PC-9 (cell line): ENCODE measurements around the gene ZNF652. TPM values are rescaled to one million over a fixed set of nuclear protein-coding genes. Genes with fewer than 3 reads are reported as not detected.

Experiments used
- BruUV-seq: library from RNA; stranded (reverse); fragments of 400-500 nt; replicated peaks from 2 replicates; lab custom pipeline; 2021; lab: Mats Ljungman, UMichigan
- CTCF ChIA-PET: fragments of 300-600 bp; sonication (Branson Sonifier 250); formaldehyde crosslinking; loops from one replicate; lab custom pipeline; 2022; ENCODE audit warnings: antibody characterized with exemption; lab: Charles Lee
- POLR2A ChIA-PET: fragments of 300-600 bp; sonication (Branson Sonifier 250); formaldehyde crosslinking; loops from one replicate; lab custom pipeline; 2022; ENCODE audit warnings: antibody characterized with exemption; ENCODE audit not compliant: unreplicated experiment; lab: Charles Lee
- DNase-seq, 2 experiments: peaks; one replicate each; pipeline versions ENCODE4 v3.0.0 to v3.0.0-alpha.2; 2015 to 2022; ENCODE audit warnings: mixed read lengths in 1 of 2
- H2AFZ ChIP-seq: fragments of 200-600 bp; sonication (generic); 2 replicates; pipeline ENCODE4 v1.8.1; 2017; ENCODE audit warnings: antibody characterized with exemption
- H3F3A ChIP-seq: fragments of 200-600 bp; sonication (generic); 2 replicates; pipeline ENCODE4 v1.8.1; 2017; ENCODE audit warnings: antibody characterized with exemption, mild to moderate bottlenecking, low read depth; ENCODE audit not compliant: insufficient read depth
- H3K27ac ChIP-seq: fragments of 200-600 bp; sonication (generic); 2 replicates; pipeline ENCODE4 v1.6.1; 2016; ENCODE audit warnings: mixed run types
- H3K27me3 ChIP-seq: fragments of 200-600 bp; sonication (generic); 2 replicates; pipeline ENCODE4 v1.6.1; 2016; ENCODE audit warnings: low read depth, mixed run types; ENCODE audit not compliant: insufficient read depth
- H3K36me3 ChIP-seq: fragments of 200-600 bp; sonication (generic); 2 replicates; pipeline ENCODE4 v1.6.1; 2016; ENCODE audit warnings: low read depth, mixed run types
- H3K4me1 ChIP-seq: fragments of 200-600 bp; sonication (generic); replicated peaks from 2 replicates; pipeline ENCODE4 v1.6.1; 2016; ENCODE audit warnings: mixed run types; ENCODE audit not compliant: insufficient read depth
- H3K4me2 ChIP-seq: fragments of 200-600 bp; sonication (generic); 2 replicates; pipeline ENCODE4 v1.6.1; 2017; ENCODE audit warnings: mixed run types
- H3K4me3 ChIP-seq: fragments of 200-600 bp; sonication (generic); 2 replicates; pipeline ENCODE4 v1.6.1; 2016; ENCODE audit warnings: mixed run types
- H3K79me2 ChIP-seq: fragments of 200-600 bp; sonication (generic); 2 replicates; pipeline ENCODE4 v1.6.1; 2017; ENCODE audit warnings: low read depth, mixed run types
- H3K9me2 ChIP-seq: fragments of 200-600 bp; sonication (generic); 2 replicates; pipeline ENCODE4 v1.8.1; 2017; ENCODE audit warnings: mild to moderate bottlenecking; ENCODE audit not compliant: insufficient read depth
- H3K9me3 ChIP-seq: fragments of 200-600 bp; sonication (generic); 2 replicates; pipeline ENCODE4 v1.8.1; 2016; ENCODE audit warnings: low read depth; ENCODE audit not compliant: insufficient read depth
- H4K20me1 ChIP-seq: fragments of 200-600 bp; sonication (generic); 2 replicates; pipeline ENCODE4 v1.8.1; 2017; ENCODE audit not compliant: insufficient read depth
- EZH2 ChIP-seq: fragments of 200-600 bp; sonication (generic); IDR thresholded peaks from 2 replicates; pipeline ENCODE4 v1.8.0; 2017; ENCODE audit warnings: antibody characterized with exemption, low read depth
- intact Hi-C: fragments of 100-400 bp; cut with micrococcal nuclease; formaldehyde crosslinking; loops from one replicate; pipeline ENCODE4 v1.10.0; 2022; ENCODE audit not compliant: unreplicated experiment
- total RNA-seq: library from RNA; stranded (reverse); gene quantifications from 2 replicates; pipeline ENCODE4 v1.2.3, GENCODE V29; 2021
- TF ChIP-seq, protein P1 (sequence below): fragments of 200-600 bp; sonication (generic); conservative IDR thresholded peaks from 2 replicates; pipeline ENCODE4 v1.6.1; 2017; ENCODE audit warnings: mixed run types, antibody characterized with exemption, mild to moderate bottlenecking, moderate library complexity

ZNF652 gene
- total RNA-seq, 1 experiment from 2014 or later, result 49.8 TPM

DNA sequence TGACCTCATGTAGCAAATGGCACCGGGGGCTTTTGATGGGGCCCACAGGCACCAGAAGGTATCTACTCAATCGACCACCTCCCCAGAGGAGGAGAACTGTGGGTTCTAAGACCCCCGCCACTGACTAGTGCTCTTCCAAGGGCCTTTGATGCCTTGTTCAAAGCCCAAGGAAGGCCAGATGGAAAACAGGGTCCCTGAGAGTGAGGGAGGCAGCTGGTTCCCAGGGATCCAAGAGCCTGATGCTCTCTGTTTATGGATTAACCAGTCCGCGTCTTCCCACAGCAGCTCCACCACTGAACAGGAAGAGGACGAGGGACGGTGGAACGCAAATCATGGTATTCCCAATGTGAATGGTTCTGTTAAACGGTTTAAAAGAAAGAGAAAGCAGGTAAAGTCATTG is 45.0 kb upstream of the ZNF652 start:
- intact Hi-C loops, result no loop called here

DNA sequence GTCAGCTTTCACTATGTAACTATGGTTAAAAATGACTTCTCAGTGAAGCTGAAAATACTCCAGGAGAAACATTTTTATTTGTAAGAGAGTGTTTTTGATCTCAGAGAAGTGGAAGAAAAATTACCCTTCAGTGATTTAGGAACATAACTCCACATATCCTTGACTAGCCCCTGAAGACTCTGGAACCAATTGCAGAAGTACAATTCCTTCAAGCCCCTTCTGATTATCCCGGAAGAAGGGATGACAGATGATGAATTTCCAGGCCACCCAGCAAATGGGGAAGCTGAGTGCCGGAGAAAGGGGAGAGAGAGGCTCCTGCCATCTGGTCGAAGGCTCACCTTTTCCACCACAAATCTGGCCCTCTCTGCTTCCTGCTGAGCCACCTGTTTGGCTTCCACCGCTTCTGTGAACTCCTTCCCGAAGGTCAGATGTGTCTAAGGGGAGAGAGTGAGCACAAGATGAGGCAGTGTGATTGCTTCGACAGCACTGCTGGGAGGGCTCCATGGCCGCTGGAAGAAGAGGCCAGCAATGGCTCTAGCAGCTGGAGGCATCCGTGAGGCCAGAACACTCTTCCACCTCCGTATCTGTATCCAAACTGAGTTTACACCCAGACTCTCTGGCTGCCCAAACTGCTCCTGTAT is 44.5 kb upstream of the ZNF652 start:
- H4K20me1 ChIP-seq, result peaks cover 11% of the 10 kb centered on the region
- intact Hi-C loops, result no loop called here
- ChIA-PET CTCF (no interaction called here), POLR2A (no interaction called here)
- H3K27me3 ChIP-seq, result no peaks in the 10 kb centered on the region
- no peaks in the 10 kb centered on the region for H3K9me3 ChIP-seq
- no TSS peak for BruUV-seq
- no peaks in the 10 kb centered on the region for H3K79me2 ChIP-seq
- no peak overlapping the region for H3K27ac ChIP-seq
- H2AFZ ChIP-seq, result no peak overlapping the region
- H3F3A ChIP-seq, result peaks cover 9% of the 10 kb centered on the region
- H3K4me3 ChIP-seq, result no peak overlapping the region
- H3K36me3 ChIP-seq, result peaks cover 25% of the 10 kb centered on the region
- DNase-seq, result no peak
- TF ChIP-seq, protein P1, sequence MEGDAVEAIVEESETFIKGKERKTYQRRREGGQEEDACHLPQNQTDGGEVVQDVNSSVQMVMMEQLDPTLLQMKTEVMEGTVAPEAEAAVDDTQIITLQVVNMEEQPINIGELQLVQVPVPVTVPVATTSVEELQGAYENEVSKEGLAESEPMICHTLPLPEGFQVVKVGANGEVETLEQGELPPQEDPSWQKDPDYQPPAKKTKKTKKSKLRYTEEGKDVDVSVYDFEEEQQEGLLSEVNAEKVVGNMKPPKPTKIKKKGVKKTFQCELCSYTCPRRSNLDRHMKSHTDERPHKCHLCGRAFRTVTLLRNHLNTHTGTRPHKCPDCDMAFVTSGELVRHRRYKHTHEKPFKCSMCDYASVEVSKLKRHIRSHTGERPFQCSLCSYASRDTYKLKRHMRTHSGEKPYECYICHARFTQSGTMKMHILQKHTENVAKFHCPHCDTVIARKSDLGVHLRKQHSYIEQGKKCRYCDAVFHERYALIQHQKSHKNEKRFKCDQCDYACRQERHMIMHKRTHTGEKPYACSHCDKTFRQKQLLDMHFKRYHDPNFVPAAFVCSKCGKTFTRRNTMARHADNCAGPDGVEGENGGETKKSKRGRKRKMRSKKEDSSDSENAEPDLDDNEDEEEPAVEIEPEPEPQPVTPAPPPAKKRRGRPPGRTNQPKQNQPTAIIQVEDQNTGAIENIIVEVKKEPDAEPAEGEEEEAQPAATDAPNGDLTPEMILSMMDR, result no peak
- no peak for TF ChIP-seq EZH2
- H3K9me2 ChIP-seq, result no peaks in the 10 kb centered on the region
- no peak overlapping the region for H3K4me2 ChIP-seq
- H3K4me1 ChIP-seq, result no peaks in the 10 kb centered on the region

More for the DNA sequence above, 45.0 kb upstream of the ZNF652 start:
- TF ChIP-seq EZH2, result no peak
- TF ChIP-seq, protein P1, result no peak
- H3K4me1 ChIP-seq, result no peaks in the 10 kb centered on the region
- POLR2A ChIA-PET, result no interaction called here
- peaks cover 11% of the 10 kb centered on the region for H4K20me1 ChIP-seq
- BruUV-seq, result no TSS peak
- no peaks in the 10 kb centered on the region for H3K9me2 ChIP-seq
- H2AFZ ChIP-seq, result no peak overlapping the region
- peaks cover 30% of the 10 kb centered on the region for H3K36me3 ChIP-seq
- no peaks in the 10 kb centered on the region for H3K9me3 ChIP-seq
- no peak overlapping the region for H3K4me3 ChIP-seq
- no peaks in the 10 kb centered on the region for H3K79me2 ChIP-seq
- H3K27me3 ChIP-seq, result no peaks in the 10 kb centered on the region
- peaks cover 9% of the 10 kb centered on the region for H3F3A ChIP-seq
- H3K4me2 ChIP-seq, result no peak overlapping the region
- H3K27ac ChIP-seq, result no peak overlapping the region
- DNase-seq, result no peak
- CTCF ChIA-PET, result interaction anchor here (1.5 to 1.9 kb wide), 2 partner anchors 149 to 150 kb away, joined by 4 to 6 read pairs; no protein-coding TSS in a partner anchor

DNA sequence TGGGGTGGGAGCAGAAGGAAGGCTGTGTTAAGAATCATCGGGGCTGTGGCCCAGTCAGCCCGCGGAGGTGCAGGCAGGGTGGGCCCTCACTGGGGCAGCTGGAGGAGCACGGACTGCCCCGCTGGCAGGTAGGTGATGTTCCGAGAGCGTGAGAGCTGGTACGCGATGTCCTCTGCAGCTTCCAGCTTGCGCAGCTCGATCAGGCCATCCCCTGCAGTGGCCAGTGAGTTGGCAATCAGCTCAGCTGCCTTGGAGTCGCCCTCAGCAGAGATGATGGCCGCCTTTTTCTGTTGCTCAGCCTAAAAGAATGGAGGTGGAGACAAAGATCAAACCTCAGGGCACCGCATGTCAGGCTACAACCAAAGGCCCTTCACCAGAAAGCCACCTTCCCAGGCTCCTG is 42.9 kb upstream of the ZNF652 start:
- no peaks in the 10 kb centered on the region for H3K27me3 ChIP-seq
- H2AFZ ChIP-seq, result no peak overlapping the region
- no peaks in the 10 kb centered on the region for H3K79me2 ChIP-seq
- peaks cover 14% of the 10 kb centered on the region for H3F3A ChIP-seq
- no peaks in the 10 kb centered on the region for H3K9me2 ChIP-seq
- no peak overlapping the region for H3K4me3 ChIP-seq
- no TSS peak for BruUV-seq
- H3K9me3 ChIP-seq, result no peaks in the 10 kb centered on the region
- CTCF ChIA-PET, result no interaction called here
- TF ChIP-seq, protein P1, result no peak
- no peak for TF ChIP-seq EZH2
- H3K4me1 ChIP-seq, result no peaks in the 10 kb centered on the region
- POLR2A ChIA-PET, result no interaction called here
- DNase-seq, result no peak
- no peak overlapping the region for H3K4me2 ChIP-seq
- peaks cover 25% of the 10 kb centered on the region for H3K36me3 ChIP-seq
- intact Hi-C loops, result no loop called here
- H4K20me1 ChIP-seq, result peaks cover 11% of the 10 kb centered on the region
- H3K27ac ChIP-seq, result no peak overlapping the region
